ENCODE measurements around the gene RABL3.
"Not testable (repeated sequence)": the region's sequence is repeated elsewhere in the genome, so short reads cannot be mapped to it uniquely, and the experiment has no call there.

DNA sequence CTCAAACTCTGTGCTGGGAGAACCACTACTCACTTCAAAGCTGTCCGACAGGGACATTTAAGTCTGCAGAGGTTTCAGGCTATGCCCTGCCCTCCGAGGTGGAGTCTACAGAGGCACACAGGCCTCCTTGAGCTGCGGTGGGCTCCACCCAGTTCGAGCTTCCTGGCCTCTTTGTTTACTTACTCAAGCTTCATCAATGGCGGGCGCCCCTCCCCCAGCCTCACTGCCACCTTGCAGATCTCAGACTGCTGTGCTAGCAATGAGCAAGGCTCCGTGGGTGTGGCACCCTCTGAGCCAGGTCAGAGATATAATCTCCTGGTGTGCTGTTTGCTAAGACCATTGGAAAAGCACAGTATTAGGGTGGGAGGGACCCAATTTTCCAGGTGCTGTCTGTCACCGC is 4.3 kb downstream of the RABL3 start:
- TF ChIP-seq SMC3 (IDR thresholded peaks at IDR 0.05; ENCODE audit: low read depth, low read length); FOS (IDR thresholded peaks at IDR 0.05; ENCODE audit: low read depth, low read length); RAD21 (IDR thresholded peaks at IDR 0.05; ENCODE audit: low read length); BHLHE40 (IDR thresholded peaks at IDR 0.05; ENCODE audit: low read depth, low read length); POLR2A (IDR thresholded peaks at IDR 0.05; ENCODE audit: low read depth, low read length); MAZ (IDR thresholded peaks at IDR 0.05; ENCODE audit: borderline replicate concordance, low read depth, low read length); NFE2L2 (IDR thresholded peaks at IDR 0.05; ENCODE audit: low read depth, low read length); RCOR1 (IDR thresholded peaks at IDR 0.05; ENCODE audit: insufficient replicate concordance, low read length); MXI1 (IDR thresholded peaks at IDR 0.05; ENCODE audit: borderline replicate concordance, low read depth, low read length); ELK1 (IDR thresholded peaks at IDR 0.05; ENCODE audit: borderline replicate concordance, low read depth, low read length); RFX5 (IDR thresholded peaks at IDR 0.05; ENCODE audit: low read depth, low read length): not testable (repeated sequence)
- TF ChIP-seq, protein P1, sequence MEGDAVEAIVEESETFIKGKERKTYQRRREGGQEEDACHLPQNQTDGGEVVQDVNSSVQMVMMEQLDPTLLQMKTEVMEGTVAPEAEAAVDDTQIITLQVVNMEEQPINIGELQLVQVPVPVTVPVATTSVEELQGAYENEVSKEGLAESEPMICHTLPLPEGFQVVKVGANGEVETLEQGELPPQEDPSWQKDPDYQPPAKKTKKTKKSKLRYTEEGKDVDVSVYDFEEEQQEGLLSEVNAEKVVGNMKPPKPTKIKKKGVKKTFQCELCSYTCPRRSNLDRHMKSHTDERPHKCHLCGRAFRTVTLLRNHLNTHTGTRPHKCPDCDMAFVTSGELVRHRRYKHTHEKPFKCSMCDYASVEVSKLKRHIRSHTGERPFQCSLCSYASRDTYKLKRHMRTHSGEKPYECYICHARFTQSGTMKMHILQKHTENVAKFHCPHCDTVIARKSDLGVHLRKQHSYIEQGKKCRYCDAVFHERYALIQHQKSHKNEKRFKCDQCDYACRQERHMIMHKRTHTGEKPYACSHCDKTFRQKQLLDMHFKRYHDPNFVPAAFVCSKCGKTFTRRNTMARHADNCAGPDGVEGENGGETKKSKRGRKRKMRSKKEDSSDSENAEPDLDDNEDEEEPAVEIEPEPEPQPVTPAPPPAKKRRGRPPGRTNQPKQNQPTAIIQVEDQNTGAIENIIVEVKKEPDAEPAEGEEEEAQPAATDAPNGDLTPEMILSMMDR (conservative IDR thresholded peaks at IDR 0.05; ENCODE audit: low read depth, low read length) = not testable (repeated sequence)
- TF ChIP-seq, protein P2, sequence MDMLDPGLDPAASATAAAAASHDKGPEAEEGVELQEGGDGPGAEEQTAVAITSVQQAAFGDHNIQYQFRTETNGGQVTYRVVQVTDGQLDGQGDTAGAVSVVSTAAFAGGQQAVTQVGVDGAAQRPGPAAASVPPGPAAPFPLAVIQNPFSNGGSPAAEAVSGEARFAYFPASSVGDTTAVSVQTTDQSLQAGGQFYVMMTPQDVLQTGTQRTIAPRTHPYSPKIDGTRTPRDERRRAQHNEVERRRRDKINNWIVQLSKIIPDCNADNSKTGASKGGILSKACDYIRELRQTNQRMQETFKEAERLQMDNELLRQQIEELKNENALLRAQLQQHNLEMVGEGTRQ (IDR thresholded peaks at IDR 0.05; ENCODE audit: low read depth, low read length) = not testable (repeated sequence)
